NOMO-1 (cell line): ENCODE results near the gene GALNT17.
"Not testable (repeated sequence)": the region's sequence is repeated elsewhere in the genome, so short reads cannot be mapped to it uniquely, and the experiment has no call there.

Experiments
- DNase-seq, 2 experiments: peaks; one replicate each; lab custom pipeline; 2025; ENCODE audit not compliant: unreplicated experiment in 2 of 2; lab: John Stamatoyannopoulos, UW

Gene GALNT17

GRCh38 chr7:71712653-71713180 lies 580.8 kb downstream of the GALNT17 start:
- no peak for DNase-seq

- no peak for DNase-seq
Measured at GRCh38 chr7:71716690-71717089, 584.7 kb downstream of the GALNT17 start.

- no peak for DNase-seq
Measured at GRCh38 chr7:71718563-71718962, 586.6 kb downstream of the GALNT17 start.

- no peak for DNase-seq
Measured at GRCh38 chr7:71721742-71722141, 589.8 kb downstream of the GALNT17 start.

- no peak for DNase-seq
Measured at GRCh38 chr7:71723859-71724258, 591.9 kb downstream of the GALNT17 start.

- no peak for DNase-seq
Measured at GRCh38 chr7:71727347-71727746, 595.4 kb downstream of the GALNT17 start.

GRCh38 chr7:71731740-71732139 lies 599.8 kb downstream of the GALNT17 start:
- no peak for DNase-seq

- peak; percentile 70 to 75 for DNase-seq
Measured at GRCh38 chr7:71733107-71733870, 601.3 kb downstream of the GALNT17 start.

- DNase-seq, result peak; percentile 61 to 68
Measured at GRCh38 chr7:71735961-71736556, 604.1 kb downstream of the GALNT17 start.

GRCh38 chr7:71737931-71738540 lies 606.1 kb downstream of the GALNT17 start:
- not testable (repeated sequence) for DNase-seq

- no peak for DNase-seq
Measured at GRCh38 chr7:71739520-71740173, 607.7 kb downstream of the GALNT17 start.

- DNase-seq, result no peak
Measured at GRCh38 chr7:71740174-71740560, 608.2 kb downstream of the GALNT17 start.

GRCh38 chr7:71746006-71746405 lies 614.1 kb downstream of the GALNT17 start:
- DNase-seq, result no peak

- no peak for DNase-seq
Measured at GRCh38 chr7:71750290-71750689, 618.3 kb downstream of the GALNT17 start.

GRCh38 chr7:71752171-71752935 lies 620.4 kb downstream of the GALNT17 start:
- DNase-seq, result peak; percentile 35 to 61

- no peak for DNase-seq
Measured at GRCh38 chr7:71753236-71753635, 621.3 kb downstream of the GALNT17 start.

- no peak for DNase-seq
Measured at GRCh38 chr7:71753956-71754664, 622.2 kb downstream of the GALNT17 start.

GRCh38 chr7:71754828-71755227 lies 622.9 kb downstream of the GALNT17 start:
- no peak for DNase-seq

- DNase-seq, result no peak
Measured at GRCh38 chr7:71761336-71761735, 629.4 kb downstream of the GALNT17 start.
